ENCODE measurements around the gene CYBC1.

CYBC1 gene

DNA sequence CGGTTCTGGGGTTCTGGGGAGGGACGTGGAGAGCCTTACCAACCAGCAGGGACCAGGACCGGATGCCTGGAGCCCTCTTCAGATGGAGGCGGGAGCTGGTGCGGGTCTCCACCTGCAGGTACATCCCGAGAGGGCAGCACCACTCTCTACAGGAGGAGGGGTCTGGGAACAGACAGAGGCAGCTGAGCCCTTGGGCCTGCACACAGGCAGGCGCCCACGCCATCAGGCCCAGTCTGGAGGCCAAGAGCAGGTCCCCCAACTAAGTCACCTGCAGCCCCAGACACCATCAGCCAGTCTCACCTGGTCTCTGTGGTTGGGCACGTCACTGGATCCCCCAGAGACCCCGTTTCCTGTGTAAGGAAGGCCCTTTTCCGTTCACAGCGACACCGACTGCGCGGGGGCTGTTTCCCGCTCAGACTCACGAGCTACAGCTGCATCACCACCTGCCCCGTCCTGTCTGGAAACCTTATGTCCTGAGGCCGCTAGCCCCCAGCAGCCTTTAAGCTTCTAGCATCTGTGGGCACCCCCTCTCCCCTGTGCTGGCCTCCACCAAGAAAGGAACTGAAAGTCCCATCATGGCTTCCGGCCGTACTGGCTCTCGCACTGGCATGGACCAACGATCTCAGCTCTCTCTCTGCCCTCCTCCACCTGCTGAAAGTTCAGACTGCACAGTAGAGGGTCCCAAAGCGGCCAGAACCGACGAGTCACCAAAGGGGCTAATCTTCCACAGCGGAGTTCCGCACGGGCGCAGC is 1.2 kb downstream of the CYBC1 start:
- in situ Hi-C loops (cut with MboI; ENCODE audit: low sequenced_read_pairs): no loop called here

DNA sequence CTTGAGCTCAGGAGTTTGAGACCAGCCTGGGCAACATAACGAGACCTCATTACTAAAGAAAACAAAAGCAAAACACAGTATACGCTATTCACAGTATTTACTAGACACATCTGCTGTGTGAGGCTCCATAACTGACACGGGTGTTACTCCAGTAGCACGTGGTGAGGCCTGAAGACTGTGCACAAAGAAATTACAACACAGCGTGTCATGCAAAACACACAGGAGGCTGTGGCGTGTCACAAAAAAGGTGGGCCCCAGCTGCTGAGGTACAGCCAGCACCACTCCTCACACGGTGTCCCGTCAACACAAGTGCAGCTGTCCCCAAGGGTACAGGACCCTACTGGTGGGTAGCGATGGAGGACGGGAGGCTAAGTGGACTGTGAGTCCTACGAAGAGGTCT is 2.7 kb downstream of the CYBC1 start:
- in situ Hi-C loops (cut with MboI; ENCODE audit: low sequenced_read_pairs): no loop called here

GRCh38 chr17:82446649-82447048 is 3.9 kb downstream of the CYBC1 start:
- in situ Hi-C loops (cut with MboI; ENCODE audit: low sequenced_read_pairs): no loop called here

DNA sequence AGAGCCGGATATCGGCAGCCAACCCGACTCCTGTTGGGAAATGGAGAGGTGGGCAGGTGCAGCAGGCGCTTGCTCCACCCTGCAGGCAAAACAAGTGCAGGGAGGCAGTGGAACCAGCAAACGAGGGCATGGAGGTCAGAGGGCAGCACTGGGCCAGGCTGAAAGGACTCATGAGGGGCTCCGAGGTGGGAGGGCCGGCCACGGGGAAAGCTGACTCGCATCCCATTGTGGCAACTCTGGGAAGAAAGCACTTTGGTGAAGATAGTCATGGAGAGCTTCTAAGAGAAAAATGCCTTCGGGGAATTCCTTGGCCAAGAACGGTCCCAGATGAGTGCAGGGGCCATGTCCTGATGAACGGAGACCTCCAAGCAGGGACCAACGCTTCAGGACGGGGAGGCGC is 4.4 kb downstream of the CYBC1 start:
- in situ Hi-C loops (cut with MboI; ENCODE audit: low sequenced_read_pairs): no loop called here

GRCh38 chr17:82445542-82445941 is 5.0 kb downstream of the CYBC1 start:
- in situ Hi-C loops (cut with MboI; ENCODE audit: low sequenced_read_pairs): no loop called here

- in situ Hi-C loops (cut with MboI; ENCODE audit: low sequenced_read_pairs): no loop called here
Observed at GRCh38 chr17:82444941-82445521, 5.5 kb downstream of the CYBC1 start.

GRCh38 chr17:82444284-82444893 is 6.2 kb downstream of the CYBC1 start:
- in situ Hi-C loops (cut with MboI; ENCODE audit: low sequenced_read_pairs): no loop called here

DNA sequence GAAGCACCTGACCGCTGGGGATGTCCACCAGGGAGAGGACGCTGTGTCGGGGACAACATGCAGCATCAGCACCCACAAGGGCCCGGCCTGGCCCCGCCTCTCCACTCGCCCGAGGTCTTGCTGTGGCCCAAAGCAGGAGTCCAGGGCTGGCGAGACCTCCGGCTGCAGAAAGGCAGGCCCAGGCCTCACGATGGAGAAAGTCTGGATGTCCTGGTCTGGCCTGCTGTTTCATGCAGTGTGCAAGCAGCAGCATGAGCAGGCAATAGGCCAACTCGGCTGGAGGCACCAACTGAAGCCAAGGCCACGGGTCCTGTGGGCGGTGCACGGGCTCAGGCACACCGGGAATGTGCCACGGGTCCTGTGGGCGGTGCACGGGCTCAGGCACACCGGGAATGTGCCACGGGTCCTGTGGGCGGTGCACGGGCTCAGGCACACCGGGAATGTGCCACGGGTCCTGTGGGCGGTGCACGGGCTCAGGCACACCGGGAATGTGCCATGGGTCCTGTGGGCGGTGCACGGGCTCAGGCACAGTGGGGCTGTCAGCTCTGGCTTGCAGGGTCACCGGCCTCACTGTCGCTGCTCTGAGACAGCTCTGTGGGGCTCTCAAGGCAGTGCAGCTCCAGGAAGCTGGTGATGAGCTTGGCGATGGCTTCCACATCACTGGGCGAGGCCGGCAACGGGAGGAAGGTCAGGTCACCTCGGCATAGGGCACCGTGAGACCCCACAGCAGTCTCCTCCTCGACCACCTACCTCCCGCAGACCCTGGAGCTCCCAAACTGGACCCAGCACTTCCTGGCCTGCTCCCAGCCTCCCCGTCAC is 6.9 kb downstream of the CYBC1 start:
- in situ Hi-C loops (cut with MboI; ENCODE audit: low sequenced_read_pairs): no loop called here

DNA sequence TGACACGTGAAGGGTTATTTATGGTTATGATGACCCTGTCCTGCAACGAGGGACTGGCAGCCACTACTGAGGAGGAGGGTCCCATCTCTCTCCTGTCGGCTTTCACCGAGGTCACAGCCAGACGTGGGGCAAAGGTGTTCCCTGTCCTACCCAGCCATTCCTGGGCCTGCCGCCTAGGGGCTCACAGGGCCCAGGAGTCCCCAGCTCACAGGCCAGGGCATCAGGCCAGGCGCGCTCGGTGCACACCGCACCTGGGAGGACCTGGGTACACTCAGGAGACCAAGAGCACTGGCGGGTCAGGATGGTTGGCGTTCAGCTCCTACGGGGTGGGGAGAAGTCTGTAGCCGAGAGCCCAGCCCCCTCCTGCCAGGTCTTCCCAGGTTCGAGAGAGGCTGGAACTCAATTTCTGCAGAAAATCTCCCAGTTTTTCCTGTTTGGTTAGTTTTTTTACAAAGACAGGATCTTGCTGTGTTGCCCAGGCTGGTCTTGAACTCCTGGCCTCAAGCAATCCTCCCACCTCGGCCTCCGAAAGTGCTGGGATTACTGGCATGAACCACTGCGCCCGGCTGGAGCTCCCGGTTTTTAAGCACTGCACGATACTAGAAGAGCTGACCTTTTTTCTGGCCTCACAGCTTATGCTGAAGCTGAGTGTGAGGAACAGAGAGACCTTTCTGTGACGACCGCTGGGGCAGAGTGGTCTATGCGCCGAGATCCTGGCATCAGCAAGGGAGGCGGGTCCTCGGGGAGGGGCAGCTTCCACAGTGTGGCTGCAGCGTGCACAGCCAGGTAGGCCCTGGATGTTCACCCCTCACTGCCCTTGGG is 7.7 kb downstream of the CYBC1 start:
- in situ Hi-C loops (cut with MboI; ENCODE audit: low sequenced_read_pairs): no loop called here

DNA sequence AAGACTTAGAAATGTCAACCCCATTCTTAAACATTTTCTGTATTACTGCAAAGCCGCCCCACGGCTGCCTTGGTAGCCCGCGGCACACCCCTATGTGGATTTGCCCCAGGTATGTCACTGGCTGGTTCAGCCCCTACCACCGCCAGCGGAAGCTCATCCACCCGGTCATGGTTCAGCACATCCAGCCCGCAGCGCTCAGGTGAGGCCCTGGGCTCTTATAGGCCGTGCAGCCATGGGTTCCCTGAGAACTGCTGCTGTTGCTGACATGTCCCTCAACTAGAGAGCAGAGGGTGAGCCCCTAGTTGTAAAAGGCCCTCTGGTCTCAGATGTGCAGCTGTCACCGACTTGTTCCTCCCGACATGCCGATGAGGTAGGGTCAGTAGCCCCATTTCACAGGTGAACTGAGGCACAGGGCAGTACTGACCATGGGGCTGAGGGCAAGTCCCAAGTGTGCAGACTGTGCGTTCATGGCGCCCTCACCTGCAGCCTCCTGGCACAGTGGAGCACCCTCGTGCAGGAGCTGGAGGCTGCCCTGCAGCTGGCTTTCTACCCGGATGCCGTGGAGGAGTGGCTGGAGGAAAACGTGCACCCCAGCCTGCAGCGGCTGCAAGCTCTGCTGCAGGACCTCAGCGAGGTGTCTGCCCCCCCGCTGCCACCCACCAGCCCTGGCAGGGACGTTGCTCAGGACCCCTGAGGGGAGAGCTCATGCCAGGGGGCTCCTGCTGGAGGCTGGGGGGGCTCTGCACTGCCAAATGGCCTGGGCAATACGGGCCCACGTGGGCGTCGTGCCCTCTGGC is 8.7 kb downstream of the CYBC1 start:
- in situ Hi-C loops (cut with MboI; ENCODE audit: low sequenced_read_pairs): no loop called here

DNA sequence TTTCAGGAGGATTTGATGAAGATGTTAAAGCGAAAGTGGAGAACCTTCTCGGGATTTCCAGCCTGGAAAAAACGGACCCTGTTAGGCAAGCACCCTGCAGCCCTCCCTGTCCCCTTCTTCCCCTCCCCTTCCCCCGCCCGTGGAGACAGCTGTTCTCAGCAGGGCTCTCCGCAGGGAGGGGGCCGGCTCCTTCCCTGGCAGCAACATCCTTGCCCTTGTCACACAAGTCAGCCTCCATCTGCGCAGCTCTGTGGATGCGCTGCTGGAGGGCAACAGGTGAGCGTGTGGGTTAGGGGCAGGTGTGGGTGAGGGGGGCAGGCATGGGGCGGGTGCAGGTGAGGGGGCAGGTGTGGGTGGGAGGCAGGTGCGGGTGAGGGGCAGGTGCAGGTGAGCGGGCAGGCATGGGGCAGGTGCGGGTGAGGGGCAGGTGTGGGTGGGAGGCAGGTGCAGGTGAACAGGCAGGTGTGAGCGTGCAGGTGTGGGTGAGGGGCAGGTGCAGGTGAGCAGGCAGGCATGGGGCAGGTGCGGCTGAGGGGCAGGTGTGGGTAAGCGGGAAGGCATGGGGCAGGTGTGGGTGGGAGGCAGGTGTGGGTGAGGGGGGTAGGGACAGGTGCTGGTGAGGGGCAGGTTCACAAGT is 9.4 kb downstream of the CYBC1 start:
- in situ Hi-C loops (cut with MboI; ENCODE audit: low sequenced_read_pairs): no loop called here

DNA sequence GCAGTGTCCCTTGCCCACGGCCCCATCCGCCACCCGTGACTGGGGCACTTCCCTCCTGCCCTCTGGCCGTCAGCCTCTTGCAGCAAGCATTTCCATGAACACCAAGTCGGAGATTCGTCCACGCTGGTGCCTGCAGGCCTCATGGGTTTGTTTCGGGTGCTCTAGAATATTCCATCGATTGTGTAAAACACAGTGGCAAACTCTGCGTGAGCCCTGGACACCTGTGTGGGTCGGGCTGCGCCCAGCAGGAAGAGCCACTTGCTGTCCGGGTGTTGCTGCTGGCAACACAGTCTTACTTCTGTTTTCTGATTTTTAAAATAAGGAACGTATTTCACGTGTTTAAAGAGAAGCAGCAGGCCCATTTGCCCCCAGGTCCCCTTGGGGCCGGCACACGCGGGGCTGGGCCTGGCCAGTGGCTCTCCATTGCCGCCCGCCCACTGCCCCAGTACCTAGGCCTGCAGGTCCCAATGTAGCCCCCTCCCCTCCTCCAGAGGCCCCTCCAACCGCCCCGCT is 10.0 kb downstream of the CYBC1 start:
- in situ Hi-C loops (cut with MboI; ENCODE audit: low sequenced_read_pairs): no loop called here

DNA sequence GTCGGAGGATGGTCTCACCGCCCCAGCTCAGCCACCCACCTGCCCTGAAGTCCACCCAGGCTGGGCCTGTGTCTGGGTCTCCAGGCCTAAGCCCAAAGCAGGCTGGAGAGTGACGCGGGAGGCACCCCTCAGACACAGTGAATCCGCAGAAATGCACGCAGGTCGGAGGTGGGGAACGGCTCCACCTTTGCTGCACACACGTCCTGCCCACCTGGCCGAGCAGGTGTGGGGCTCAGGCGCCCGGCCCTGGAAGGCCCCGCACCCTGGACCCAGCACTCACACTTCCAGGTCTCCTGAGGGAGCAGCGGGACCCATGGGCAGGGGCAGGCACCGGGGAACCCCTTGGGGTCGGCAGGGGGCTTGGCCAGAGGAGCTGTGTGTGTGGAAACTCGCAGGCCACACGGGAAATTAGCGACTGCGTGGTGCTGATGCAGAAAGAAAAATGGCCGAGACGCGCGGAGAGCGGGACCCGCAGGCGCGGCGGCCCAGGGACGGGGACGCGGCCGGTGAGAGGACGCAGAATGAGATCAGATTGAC is 10.7 kb downstream of the CYBC1 start:
- in situ Hi-C loops (cut with MboI; ENCODE audit: low sequenced_read_pairs): no loop called here

DNA sequence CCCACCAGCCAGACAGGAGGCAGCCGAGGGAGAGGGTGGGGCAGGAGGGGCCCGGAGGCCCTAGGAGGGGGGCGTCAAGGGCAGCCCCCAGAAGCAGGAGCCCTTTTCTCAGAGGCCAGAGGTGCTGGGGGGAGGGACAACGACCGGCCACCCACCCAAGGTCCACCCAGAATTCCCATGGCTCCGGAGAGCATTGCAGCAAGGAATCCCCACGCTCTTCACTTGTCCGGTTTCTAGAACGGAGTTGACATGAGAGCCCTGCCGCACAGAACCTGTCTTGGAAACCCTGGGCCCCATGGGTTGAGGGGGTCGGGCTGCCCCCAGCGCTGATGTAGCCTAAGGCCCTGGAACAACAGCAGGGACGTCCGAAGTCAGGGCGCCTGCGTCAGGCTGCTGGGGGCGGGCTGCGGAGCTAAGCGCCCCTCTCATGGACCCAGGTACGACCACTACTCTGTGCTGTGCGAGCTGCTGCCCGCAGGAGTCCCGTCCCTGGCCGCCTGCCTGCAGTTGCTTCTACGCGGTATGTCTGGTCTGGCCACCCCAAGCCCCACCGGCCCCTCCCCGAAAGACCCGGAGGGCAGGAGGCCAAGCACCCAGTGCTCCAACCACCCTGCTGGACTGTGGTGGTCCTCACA is 11.2 kb downstream of the CYBC1 start:
- in situ Hi-C loops (cut with MboI; ENCODE audit: low sequenced_read_pairs): no loop called here

DNA sequence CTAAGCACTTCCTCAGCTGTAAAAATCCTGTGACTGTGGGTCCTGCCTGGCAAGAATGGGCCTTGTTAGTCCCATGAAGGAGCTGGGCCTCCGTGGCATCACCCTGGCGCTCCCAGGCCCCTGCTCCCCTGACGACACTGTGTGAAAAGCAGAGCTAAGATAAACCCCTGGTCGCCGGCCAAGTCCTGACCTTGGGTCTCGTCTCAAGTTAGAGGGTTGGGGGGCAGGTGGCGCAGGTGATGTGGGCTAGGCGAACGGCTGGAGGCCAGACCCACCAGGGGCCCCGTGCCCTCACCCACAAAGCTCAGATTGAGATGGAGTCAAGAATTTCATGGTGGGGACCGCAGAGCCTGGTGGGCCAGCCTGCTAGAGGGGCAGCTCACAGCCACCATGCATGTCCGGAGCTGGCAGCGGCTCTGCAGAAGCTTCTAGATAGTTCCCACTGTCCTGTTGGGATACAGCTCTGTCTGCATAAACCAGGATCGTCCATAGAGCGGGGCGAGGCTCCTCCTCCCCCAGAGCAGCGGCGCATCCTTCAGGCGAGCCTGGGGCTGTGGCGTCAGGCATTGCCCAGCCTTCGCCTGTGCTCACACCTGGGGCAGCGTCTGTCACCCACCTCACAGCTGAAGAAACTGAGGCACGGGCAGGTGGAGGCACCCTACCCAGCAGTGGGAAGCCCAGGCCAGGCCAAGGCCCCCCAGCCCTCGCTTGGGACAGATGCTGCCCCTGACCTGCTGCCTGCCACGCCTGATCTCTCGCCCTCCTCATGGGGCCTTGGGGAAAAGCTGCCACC is 12.0 kb downstream of the CYBC1 start:
- in situ Hi-C loops (cut with MboI; ENCODE audit: low sequenced_read_pairs): no loop called here

DNA sequence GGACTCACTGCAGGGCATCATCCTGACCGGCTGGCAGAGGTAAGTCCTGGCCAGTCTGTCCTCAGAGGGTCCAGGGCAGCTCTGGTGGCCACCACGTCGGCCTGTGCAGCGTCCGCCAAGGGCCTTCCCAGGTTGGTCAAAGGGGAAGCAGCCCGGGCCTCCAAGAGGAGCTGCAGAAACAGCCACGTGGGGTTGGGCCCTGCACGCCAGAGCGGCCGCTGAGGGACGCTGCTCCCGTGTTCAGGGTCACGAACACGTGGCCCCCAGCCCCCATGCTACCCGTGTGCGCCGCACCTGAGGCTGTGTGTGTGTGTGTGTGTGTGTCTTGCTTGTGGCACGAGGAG is 13.3 kb downstream of the CYBC1 start:
- in situ Hi-C loops (cut with MboI; ENCODE audit: low sequenced_read_pairs): no loop called here

DNA sequence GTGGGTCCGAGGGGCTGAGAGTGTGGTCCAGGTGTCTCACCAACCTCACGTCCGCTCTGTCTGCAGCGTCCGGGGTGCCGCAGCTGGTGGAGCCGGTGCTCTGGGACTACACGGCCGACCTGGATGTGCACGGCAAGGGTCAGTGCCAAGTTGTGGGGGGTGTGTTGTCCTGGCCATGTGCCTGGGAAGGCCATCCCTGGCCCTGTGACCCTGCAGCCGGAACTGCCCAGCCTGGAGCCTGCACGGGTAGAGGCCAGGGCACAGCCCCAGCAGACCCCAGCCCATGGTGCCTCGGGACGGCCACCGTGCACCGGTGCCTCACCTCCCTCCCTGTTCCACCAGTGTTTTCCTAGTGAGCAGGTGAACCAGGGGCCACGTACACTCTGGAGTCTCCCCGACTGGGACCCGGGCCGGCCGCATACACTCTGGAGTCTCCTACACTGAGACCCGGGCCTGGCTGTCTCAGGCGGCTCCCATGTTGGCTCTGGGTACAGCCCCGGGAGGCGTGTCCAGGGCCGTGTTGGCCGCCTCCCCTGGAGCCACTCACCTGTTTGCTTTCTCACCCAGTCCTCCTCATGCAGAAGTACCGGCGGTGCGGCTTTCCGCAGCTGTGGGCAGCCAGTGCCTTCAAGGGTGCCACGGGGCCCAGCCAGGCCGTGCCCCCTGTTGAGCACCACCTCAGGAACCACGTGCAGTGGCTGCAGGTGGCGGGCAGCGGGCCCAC is 13.8 kb downstream of the CYBC1 start:
- in situ Hi-C loops (cut with MboI; ENCODE audit: low sequenced_read_pairs): no loop called here

Data from hTERT RPE-1 (cell line).